H1 (cell line): ENCODE data around the gene S100PBP. TPM values are rescaled to one million over a fixed set of nuclear protein-coding genes. Genes with fewer than 3 reads are reported as not detected.

Experiments
- CTCF ChIA-PET: fragments of 300-600 bp; sonication (Branson Sonifier 250); formaldehyde crosslinking; loops from one replicate; lab custom pipeline; 2021; ENCODE audit not compliant: partially characterized antibody; lab: Charles Lee
- POLR2A ChIA-PET: fragments of 300-600 bp; sonication (Branson Sonifier 250); formaldehyde crosslinking; loops from one replicate; lab custom pipeline; 2021; ENCODE audit warnings: inconsistent platforms; ENCODE audit not compliant: partially characterized antibody; lab: Charles Lee
- DNase-seq, 2 experiments: peaks; one replicate each; pipeline versions ENCODE4 v3.0.0 to v3.0.0-alpha.2; 2010 to 2022; ENCODE audit warnings: low spot score in 2 of 2, low read depth in 1 of 2, mixed read lengths in 1 of 2
- FAIRE-seq: peaks from 2 replicates; lab custom pipeline; 2011; peaks lifted over from hg19 to GRCh38; lab: Jason Lieb, UNC
- H2AFZ ChIP-seq: 2 replicates; pipeline ENCODE4 v1.8.1; 2012; ENCODE audit warnings: low read length, inconsistent platforms
- H2AK5ac ChIP-seq: 2 replicates; pipeline ENCODE4 v1.6.1; 2013; ENCODE audit warnings: low read depth, low read length
- H2BK120ac ChIP-seq: replicated peaks from 2 replicates; pipeline ENCODE3; 2013; ENCODE audit warnings: low read depth, low read length, inconsistent platforms
- H2BK12ac ChIP-seq: 2 replicates; pipeline ENCODE4 v1.6.1; 2013; ENCODE audit warnings: low read depth, low read length
- H2BK15ac ChIP-seq: 2 replicates; pipeline ENCODE4 v1.6.1; 2013; ENCODE audit warnings: low read length
- H2BK20ac ChIP-seq: 2 replicates; pipeline ENCODE4 v1.6.1; 2013; ENCODE audit warnings: low read length
- H2BK5ac ChIP-seq: 2 replicates; pipeline ENCODE4 v1.6.1; 2013; ENCODE audit warnings: low read depth, low read length
- H3K14ac ChIP-seq: 2 replicates; pipeline ENCODE4 v1.6.1; 2013; ENCODE audit warnings: inconsistent platforms; ENCODE audit not compliant: insufficient read length
- H3K18ac ChIP-seq: 2 replicates; pipeline ENCODE4 v1.6.1; 2013; ENCODE audit warnings: low read length; ENCODE audit errors: extremely low read depth
- H3K23ac ChIP-seq: 2 replicates; pipeline ENCODE4 v1.6.1; 2013; ENCODE audit warnings: inconsistent platforms; ENCODE audit not compliant: insufficient read length
- H3K23me2 ChIP-seq: 2 replicates; pipeline ENCODE4 v1.6.1; 2013; ENCODE audit warnings: low read depth, low read length
- H3K27ac ChIP-seq: 2 replicates; pipeline ENCODE4 v1.6.1; 2011; ENCODE audit warnings: low read depth, low read length, inconsistent platforms
- H3K27me3 ChIP-seq, 4 experiments: replicated peaks in 1 of 4; 1 replicate in 1 of 4; 2 replicates in 3 of 4; pipeline versions ENCODE4 v1.6.1 to v1.8.1; 2011 to 2013; ENCODE audit warnings: low read length in 3 of 4, mild to moderate bottlenecking in 3 of 4, inconsistent platforms in 2 of 4, mixed read lengths in 2 of 4, moderate library complexity in 1 of 4; ENCODE audit not compliant: control insufficient read depth in 3 of 4, insufficient read depth in 3 of 4; ENCODE audit errors: extremely low read depth in 1 of 4
- H3K36me3 ChIP-seq, 4 experiments: 2 replicates each; pipeline versions ENCODE4 v1.6.1 to v1.8.1; 2011 to 2013; ENCODE audit warnings: mild to moderate bottlenecking in 4 of 4, low read length in 3 of 4, moderate library complexity in 2 of 4, control low read depth in 1 of 4, inconsistent platforms in 1 of 4; ENCODE audit not compliant: insufficient read depth in 4 of 4, control insufficient read depth in 2 of 4
- H3K4ac ChIP-seq: replicated peaks from 2 replicates; pipeline ENCODE3; 2013; ENCODE audit warnings: low read length, low read depth, mixed read lengths, inconsistent platforms; ENCODE audit not compliant: insufficient read length
- H3K4me1 ChIP-seq, 4 experiments: replicated peaks in 1 of 4; 1 replicate in 1 of 4; 2 replicates in 3 of 4; pipeline versions ENCODE4 v1.6.1 to v1.8.1; 2011 to 2013; ENCODE audit warnings: low read length in 3 of 4, inconsistent platforms in 2 of 4, mixed read lengths in 1 of 4; ENCODE audit not compliant: insufficient read depth in 4 of 4, control insufficient read depth in 3 of 4
- H3K4me2 ChIP-seq, 2 experiments: 2 replicates each; pipeline versions ENCODE4 v1.6.1 to v1.8.1; 2011 to 2013; ENCODE audit warnings: low read depth in 2 of 2, low read length in 2 of 2, control low read depth in 1 of 2, inconsistent platforms in 1 of 2, mild to moderate bottlenecking in 1 of 2; ENCODE audit not compliant: insufficient read depth in 1 of 2
- H3K4me3 ChIP-seq, 4 experiments: fragments of 200-600, 300-600 bp in 1 of 4; sonication (generic), shearing (Covaris generic), sonication (Bioruptor Twin) in 1 of 4; 2 replicates each; pipeline versions ENCODE4 v1.5.1 to v1.8.1; 2011 to 2016; ENCODE audit warnings: low read length in 4 of 4, low read depth in 3 of 4, control low read depth in 2 of 4, inconsistent platforms in 2 of 4, mild to moderate bottlenecking in 2 of 4, mixed read lengths in 1 of 4, moderate library complexity in 1 of 4; ENCODE audit not compliant: insufficient read depth in 2 of 4; ENCODE audit errors: extremely low read depth in 1 of 4
- H3K56ac ChIP-seq: replicated peaks from 2 replicates; pipeline ENCODE3; 2013; ENCODE audit warnings: low read depth, mild to moderate bottlenecking, mixed read lengths, low read length, inconsistent platforms; ENCODE audit not compliant: insufficient read length
- H3K79me1 ChIP-seq: 2 replicates; pipeline ENCODE4 v1.6.1; 2013; ENCODE audit warnings: low read depth, low read length, control low read depth
- H3K79me2 ChIP-seq, 2 experiments: 2 replicates each; pipeline versions ENCODE4 v1.6.1 to v1.8.1; 2012 to 2013; ENCODE audit warnings: low read length in 2 of 2, mild to moderate bottlenecking in 2 of 2, inconsistent platforms in 1 of 2; ENCODE audit not compliant: insufficient read depth in 2 of 2, control insufficient read depth in 1 of 2
- H3K9ac ChIP-seq, 4 experiments: replicated peaks in 1 of 4; 1 replicate in 1 of 4; 2 replicates in 3 of 4; pipeline versions ENCODE4 v1.6.1 to v1.8.1; 2011 to 2013; ENCODE audit warnings: low read depth in 3 of 4, low read length in 3 of 4, control low read depth in 2 of 4, mild to moderate bottlenecking in 2 of 4, moderate library complexity in 2 of 4, inconsistent platforms in 1 of 4; ENCODE audit errors: extremely low read depth in 1 of 4
- H3K9me3 ChIP-seq, 2 experiments: 2 replicates each; pipeline versions ENCODE4 v1.6.1 to v1.8.1; 2012 to 2013; ENCODE audit warnings: mild to moderate bottlenecking in 2 of 2, moderate library complexity in 2 of 2, control low read depth in 1 of 2, inconsistent platforms in 1 of 2, low read depth in 1 of 2, low read length in 1 of 2, mixed read lengths in 1 of 2; ENCODE audit not compliant: insufficient read depth in 2 of 2
- H4K20me1 ChIP-seq, 2 experiments: replicated peaks in 1 of 2; 2 replicates each; pipeline versions ENCODE3 to v1.8.1; 2011 to 2013; ENCODE audit warnings: inconsistent platforms in 2 of 2, low read length in 2 of 2, mild to moderate bottlenecking in 1 of 2; ENCODE audit not compliant: insufficient read depth in 2 of 2, control insufficient read depth in 1 of 2
- H4K5ac ChIP-seq: 2 replicates; pipeline ENCODE4 v1.6.1; 2013; ENCODE audit warnings: low read length, low read depth, mixed read lengths, inconsistent platforms; ENCODE audit not compliant: insufficient read length
- H4K8ac ChIP-seq: 2 replicates; pipeline ENCODE4 v1.8.0; 2013; ENCODE audit warnings: mild to moderate bottlenecking, moderate library complexity, low read length, inconsistent platforms; ENCODE audit not compliant: insufficient read depth; ENCODE audit errors: extremely low read depth
- H4K91ac ChIP-seq: replicated peaks from 2 replicates; pipeline ENCODE3; 2013; ENCODE audit warnings: low read length, mixed read lengths, inconsistent platforms; ENCODE audit not compliant: insufficient read length
- WGBS, 2 experiments: shearing (Covaris generic) in 1 of 2; methylation state at CpG; one replicate each; pipeline versions ENCODE4 v1.1.6 to v1.1.7; 2013 to 2015; ENCODE audit warnings: low lambda C conversion rate in 2 of 2, mixed read lengths in 2 of 2, inconsistent platforms in 1 of 2, low coverage in 1 of 2, missing lambda C conversion rate in 1 of 2; ENCODE audit not compliant: insufficient replicate concordance in 2 of 2, insufficient coverage in 1 of 2, insufficient read length in 1 of 2; ENCODE audit errors: extremely low coverage in 1 of 2, missing lambda C conversion rate in 1 of 2; 5-methylcytosine and 5-hydroxymethylcytosine counted together
- polyA plus RNA-seq, 7 experiments: library from polyadenylated mRNA; depleted of rRNA in 3 of 7; stranded (reverse) in 5 of 7; unstranded in 2 of 7; fragments of >200 nt in 5 of 7; fragments of 200-250 nt in 2 of 7; gene quantifications; 1 replicate in 5 of 7; 2 replicates in 1 of 7; 4 replicates in 1 of 7; pipeline versions ENCODE4 v1.2.1 to v1.2.3, GENCODE V29; 2011 to 2013; ENCODE audit warnings: missing spikeins in 2 of 7, mixed read lengths in 2 of 7
- total RNA-seq: library from RNA; stranded (reverse); fragmentation: NEBNext Ultra II Directional; extraction: Animal tissue kit (Norgen Biotek cat#: 25700); gene quantifications from 2 replicates; pipeline ENCODE4 v1.2.1, GENCODE V29; 2021

Gene S100PBP
- total and polyA plus RNA-seq, 2 of the 8 experiments (the other 6 are each of a cell fraction or from before 2014, with no cell fraction given), result 43.8 to 68.3 TPM

DNA sequence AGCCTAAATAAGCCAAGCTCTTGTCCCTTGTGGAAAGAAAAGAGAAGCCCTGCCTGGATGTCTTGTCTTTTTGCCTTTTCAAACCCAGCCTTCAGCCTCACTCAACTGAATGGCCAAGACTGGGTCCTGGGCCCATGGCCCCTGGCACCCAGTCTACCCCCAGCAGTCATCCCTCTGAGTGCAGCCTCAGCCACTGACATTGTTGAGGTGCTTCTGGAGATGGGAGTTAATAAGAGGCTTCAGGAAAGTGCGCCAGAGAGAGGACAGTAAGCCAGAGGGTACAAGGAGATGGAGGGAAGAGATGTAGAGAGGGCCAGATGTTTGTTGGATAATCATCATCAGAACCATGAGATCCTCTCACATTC is 46.4 kb downstream of the S100PBP start:
- CTCF ChIA-PET, result interaction anchor here (0.5 to 1.9 kb wide), 2 partner anchors 9 to 13 kb away, joined by 4 to 8 read pairs; no protein-coding TSS in a partner anchor
- Histone ChIP-seq H3K4ac (no peak overlapping the region), H3K14ac (no peak overlapping the region), H3K56ac (no peak overlapping the region), H3K23ac (no peak overlapping the region), H2BK20ac (no peak overlapping the region), H3K79me2 (no peaks in the 10 kb centered on the region), H4K20me1 (peaks cover 0 to 2% of the 10 kb centered on the region in 2 experiments), H2BK5ac (no peak overlapping the region), H2BK120ac (no peak overlapping the region), H3K9me3 (no peaks in the 10 kb centered on the region), H3K4me3 (no peak overlapping the region), H3K27ac (no peak overlapping the region), H4K8ac (no peak overlapping the region), H3K4me2 (no peak overlapping the region), H3K4me1 (no peaks in the 10 kb centered on the region), H4K91ac (no peak overlapping the region), H2BK15ac (no peak overlapping the region), H3K27me3 (peaks cover 0 to 4% (median 0%) of the 10 kb centered on the region in 4 experiments; a peak in 1 of 7 replicates), H2AK5ac (no peak overlapping the region), H3K79me1 (no peaks in the 10 kb centered on the region), H2BK12ac (no peak overlapping the region), H3K23me2 (no peaks in the 10 kb centered on the region), H3K18ac (no peak overlapping the region), H2AFZ (no peak overlapping the region), H3K9ac (no peak overlapping the region), H3K36me3 (peaks cover 0 to 7% (median 0%) of the 10 kb centered on the region in 4 experiments; a peak in 4 of 8 replicates), H4K5ac (no peak overlapping the region)
- 71% methylated on average over 1 of the region's 1 CpG; no CpG with 5 or more reads in 1 of the 2 experiments for WGBS, 2 experiments
- POLR2A ChIA-PET, result interaction anchor here (1.0 to 1.2 kb wide), 2 partner anchors 8 to 47 kb away, joined by 4 to 5 read pairs; partner anchors contain the start of genes S100PBP and YARS1
- FAIRE-seq, result no peak
- no peak for DNase-seq
